HepG2 (cell line): ENCODE data around the gene OVOL3. TPM values are rescaled to one million over a fixed set of nuclear protein-coding genes. Genes with fewer than 3 reads are reported as not detected.

Experiments used
- KIAA2018 ChIP-seq: sonication (generic); formaldehyde crosslinking; IDR thresholded peaks from 2 replicates; pipeline ENCODE4 v1.5.0; 2020; ENCODE audit warnings: mild to moderate bottlenecking, missing genetic modification reagents, borderline replicate concordance
- MTF2 ChIP-seq: sonication (generic); formaldehyde crosslinking; IDR thresholded peaks from 2 replicates; pipeline ENCODE4 v1.5.0; 2020; ENCODE audit warnings: missing genetic modification reagents, borderline replicate concordance
- PHF21A ChIP-seq: sonication (generic); formaldehyde crosslinking; IDR thresholded peaks from 2 replicates; pipeline ENCODE4 v1.5.0; 2020; ENCODE audit warnings: mild to moderate bottlenecking, missing genetic modification reagents
- POLR2G ChIP-seq: fragments of 200-400 bp; formaldehyde crosslinking; IDR thresholded peaks from 2 replicates; pipeline ENCODE4 v1.6.1; 2018; ENCODE audit warnings: mild to moderate bottlenecking, low read depth, low read length, moderate library complexity
- ZNF121 ChIP-seq: sonication (generic); formaldehyde crosslinking; IDR thresholded peaks from 2 replicates; pipeline ENCODE4 v1.5.0; 2020; ENCODE audit warnings: mild to moderate bottlenecking, missing genetic modification reagents
- ZNF343 ChIP-seq: sonication (generic); formaldehyde crosslinking; IDR thresholded peaks from 2 replicates; pipeline ENCODE4 v1.4.0; 2020; ENCODE audit warnings: mild to moderate bottlenecking, missing genetic modification reagents
- ZNF563 ChIP-seq: sonication (generic); formaldehyde crosslinking; IDR thresholded peaks from 2 replicates; pipeline ENCODE4 v1.8.0; 2022; ENCODE audit warnings: mild to moderate bottlenecking, moderate library complexity, missing genetic modification reagents
- ZNF639 ChIP-seq: conservative IDR thresholded peaks from 2 replicates; pipeline ENCODE4 v1.6.1; 2018; ENCODE audit warnings: missing genetic modification reagents
- ZNF790 ChIP-seq: sonication (generic); formaldehyde crosslinking; IDR thresholded peaks from 2 replicates; pipeline ENCODE4 v1.8.0; 2022; ENCODE audit warnings: missing genetic modification reagents, mild to moderate bottlenecking, borderline replicate concordance
- polyA plus RNA-seq, 8 experiments: library from polyadenylated mRNA; depleted of rRNA in 3 of 8; stranded (reverse) in 7 of 8; unstranded in 1 of 8; fragments of >200 nt; fragmentation: Illumina TruSeq in 4 of 8; extraction: Trizol in 4 of 8; gene quantifications; 2 replicates each; pipeline versions ENCODE4 v1.2.1 to v1.2.3, GENCODE V29; 2011 to 2016; ENCODE audit warnings: low read depth in 4 of 8, missing spikeins in 1 of 8, mixed read lengths in 1 of 8; ENCODE audit not compliant: insufficient read depth in 1 of 8
- total RNA-seq, 5 experiments: library from RNA; depleted of rRNA; stranded (reverse); fragments of >200 nt; fragmentation: Illumina TruSeq; extraction: Trizol; gene quantifications; 2 replicates each; pipeline ENCODE4 v1.2.3, GENCODE V29; 2016; ENCODE audit warnings: low read depth in 1 of 5

OVOL3 gene
- total and polyA plus RNA-seq, 2 of the 13 experiments (the other 11 are each of a cell fraction or from before 2014, with no cell fraction given), result not detected

- TF ChIP-seq KIAA2018 (0 out of 2 replicates have a peak, but pooled peaks have one; percentile 6), ZNF343 (CRISPR knock-in tag) (0 out of 2 replicates have a peak, but pooled peaks have one; percentile 2), MTF2 (0 out of 2 replicates have a peak, but pooled peaks have one; percentile 48), ZNF121 (no peak), ZNF563 (CRISPR knock-in tag) (peak; percentile 47; the same call in 1 of the 2 replicates), POLR2G (peak; percentile 48), ZNF790 (CRISPR knock-in tag) (peak; percentile 17; the same call in 1 of the 2 replicates), ZNF639 (CRISPR knock-in tag) (no peak), PHF21A (0 out of 2 replicates have a peak, but pooled peaks have one; percentile 5)
Measured at GRCh38 chr19:36128392-36128736, 17.4 kb downstream of the OVOL3 start (continued).
